H9 (cell line): ENCODE results near the gene PGF. TPM values are rescaled to one million over a fixed set of nuclear protein-coding genes. Genes with fewer than 3 reads are reported as not detected.

ENCODE experiments used
- DNase-seq: peaks from one replicate; pipeline ENCODE4 v3.0.0-alpha.2; 2017
- H2AFZ ChIP-seq: one replicate; pipeline ENCODE4 v1.6.1; 2013; ENCODE audit warnings: mild to moderate bottlenecking, low read length, control low read depth, moderate library complexity
- H2AK5ac ChIP-seq: 2 replicates; pipeline ENCODE4 v1.6.1; 2013; ENCODE audit warnings: low read length, control low read depth, mixed read lengths; ENCODE audit not compliant: insufficient read length
- H2BK120ac ChIP-seq: one replicate; pipeline ENCODE4 v1.6.1; 2013; ENCODE audit warnings: low read depth, mild to moderate bottlenecking, low read length, control low read depth, inconsistent platforms; ENCODE audit not compliant: poor library complexity, severe bottlenecking
- H2BK12ac ChIP-seq: 2 replicates; pipeline ENCODE4 v1.6.1; 2013; ENCODE audit warnings: low read length, control low read depth, mixed read lengths, low read depth; ENCODE audit not compliant: insufficient read length
- H2BK15ac ChIP-seq: 2 replicates; pipeline ENCODE4 v1.6.1; 2013; ENCODE audit warnings: low read depth, low read length, control low read depth
- H2BK20ac ChIP-seq: one replicate; pipeline ENCODE4 v1.6.1; 2013; ENCODE audit warnings: low read depth, mild to moderate bottlenecking, low read length, control low read depth, inconsistent platforms; ENCODE audit not compliant: poor library complexity, severe bottlenecking
- H2BK5ac ChIP-seq: 2 replicates; pipeline ENCODE4 v1.6.1; 2013; ENCODE audit warnings: low read length, control low read depth, mixed read lengths; ENCODE audit not compliant: insufficient read length
- H3K14ac ChIP-seq: 2 replicates; pipeline ENCODE4 v1.6.1; 2013; ENCODE audit warnings: low read length, control low read depth; ENCODE audit not compliant: insufficient read depth
- H3K18ac ChIP-seq: 2 replicates; pipeline ENCODE4 v1.6.1; 2013; ENCODE audit warnings: low read depth, mild to moderate bottlenecking, mixed read lengths, low read length, control low read depth; ENCODE audit not compliant: insufficient read length
- H3K23ac ChIP-seq: 2 replicates; pipeline ENCODE4 v1.6.1; 2013; ENCODE audit warnings: low read length, control low read depth, mixed read lengths, low read depth; ENCODE audit not compliant: insufficient read length
- H3K23me2 ChIP-seq: 2 replicates; pipeline ENCODE4 v1.6.1; 2013; ENCODE audit warnings: low read depth, mild to moderate bottlenecking, mixed read lengths, low read length, control low read depth; ENCODE audit not compliant: insufficient read length, poor library complexity, severe bottlenecking
- H3K27ac ChIP-seq: 2 replicates; pipeline ENCODE4 v1.5.1; 2013; ENCODE audit warnings: low read length, control low read depth, mixed read lengths, low read depth; ENCODE audit not compliant: insufficient read length
- H3K27me3 ChIP-seq: 2 replicates; pipeline ENCODE4 v1.6.1; 2013; ENCODE audit warnings: low read length, control low read depth, inconsistent platforms; ENCODE audit not compliant: insufficient read depth
- H3K4ac ChIP-seq: 2 replicates; pipeline ENCODE4 v1.6.1; 2013; ENCODE audit warnings: low read depth, mild to moderate bottlenecking, control low read depth, inconsistent platforms, low read length, moderate library complexity
- H3K4me1 ChIP-seq: 2 replicates; pipeline ENCODE4 v1.6.1; 2013; ENCODE audit warnings: low read length, control low read depth, inconsistent platforms; ENCODE audit not compliant: insufficient read depth
- H3K4me2 ChIP-seq: 2 replicates; pipeline ENCODE4 v1.6.1; 2013; ENCODE audit warnings: low read length, control low read depth, mixed read lengths; ENCODE audit not compliant: insufficient read length, insufficient read depth
- H3K56ac ChIP-seq: 2 replicates; pipeline ENCODE4 v1.6.1; 2013; ENCODE audit warnings: low read depth, mild to moderate bottlenecking, mixed read lengths, low read length, control low read depth; ENCODE audit not compliant: insufficient read length
- H3K79me1 ChIP-seq: 2 replicates; pipeline ENCODE4 v1.6.1; 2013; ENCODE audit warnings: low read depth, mild to moderate bottlenecking, moderate library complexity, low read length, control low read depth, inconsistent platforms; ENCODE audit not compliant: insufficient read depth, poor library complexity, severe bottlenecking
- H3K79me2 ChIP-seq: 2 replicates; pipeline ENCODE4 v1.6.1; 2013; ENCODE audit warnings: low read length, control low read depth, inconsistent platforms; ENCODE audit not compliant: insufficient read depth
- H3K9ac ChIP-seq: 2 replicates; pipeline ENCODE4 v1.6.1; 2013; ENCODE audit warnings: low read length, control low read depth, mixed read lengths; ENCODE audit not compliant: insufficient read length; ENCODE audit errors: extremely low read depth
- H3K9me3 ChIP-seq: one replicate; pipeline ENCODE4 v1.6.1; 2013; ENCODE audit warnings: low read depth, low read length, inconsistent platforms; ENCODE audit not compliant: control insufficient read depth
- H3T11ph ChIP-seq: one replicate; pipeline ENCODE4 v1.6.1; 2013; ENCODE audit warnings: mild to moderate bottlenecking, low read length, control low read depth, inconsistent platforms
- H4K20me1 ChIP-seq: one replicate; pipeline ENCODE4 v1.6.1; 2013; ENCODE audit not compliant: control insufficient read depth, insufficient read length, insufficient read depth
- H4K5ac ChIP-seq: 2 replicates; pipeline ENCODE4 v1.6.1; 2013; ENCODE audit warnings: low read depth, mild to moderate bottlenecking, mixed read lengths, low read length, control low read depth; ENCODE audit not compliant: insufficient read length
- H4K8ac ChIP-seq: replicated peaks from 2 replicates; pipeline ENCODE4 v1.6.1; 2013; ENCODE audit warnings: low read length, control low read depth, mixed read lengths, low read depth; ENCODE audit not compliant: insufficient read length
- H4K91ac ChIP-seq: 2 replicates; pipeline ENCODE4 v1.6.1; 2013; ENCODE audit warnings: low read depth, mild to moderate bottlenecking, moderate library complexity, mixed read lengths, low read length, control low read depth; ENCODE audit not compliant: insufficient read length
- H3K27ac Mint-ChIP-seq, 3 experiments: 2 replicates in 2 of 3; 3 replicates in 1 of 3; pipeline ENCODE4 v1.8.0; 2020 to 2021; ENCODE audit warnings: mixed read lengths in 3 of 3, mild to moderate bottlenecking in 1 of 3, moderate library complexity in 1 of 3
- H3K27me3 Mint-ChIP-seq: 2 replicates; pipeline ENCODE4 v1.8.0; 2021; ENCODE audit warnings: low read depth, mild to moderate bottlenecking, moderate library complexity, mixed read lengths
- H3K36me3 Mint-ChIP-seq, 3 experiments: 2 replicates in 2 of 3; 3 replicates in 1 of 3; pipeline ENCODE4 v1.8.0; 2020 to 2021; ENCODE audit warnings: low read depth in 3 of 3, mixed read lengths in 3 of 3; ENCODE audit not compliant: insufficient read depth in 1 of 3
- H3K4me1 Mint-ChIP-seq, 2 experiments: 2 replicates each; pipeline ENCODE4 v1.8.0; 2020; ENCODE audit warnings: mixed read lengths in 2 of 2
- H3K4me3 Mint-ChIP-seq, 2 experiments: 2 replicates in 1 of 2; 3 replicates in 1 of 2; pipeline ENCODE4 v1.8.0; 2020 to 2021; ENCODE audit warnings: mild to moderate bottlenecking in 2 of 2, mixed read lengths in 2 of 2, moderate library complexity in 1 of 2
- H3K9me3 Mint-ChIP-seq, 2 experiments: 2 replicates in 1 of 2; 3 replicates in 1 of 2; pipeline ENCODE4 v1.8.0; 2020; ENCODE audit warnings: mild to moderate bottlenecking in 2 of 2, mixed read lengths in 2 of 2, moderate library complexity in 1 of 2
- WGBS: extraction: QIAGEN DNeasy Blood & Tissue Kit; methylation state at CpG from one replicate; pipeline ENCODE4 v1.1.7; 2013; ENCODE audit warnings: missing lambda C conversion rate, low lambda C conversion rate, mixed read lengths; ENCODE audit not compliant: insufficient read length; ENCODE audit errors: extremely low coverage; 5-methylcytosine and 5-hydroxymethylcytosine counted together
- total RNA-seq: library from RNA; stranded (reverse); gene quantifications from 2 replicates; pipeline ENCODE4 v1.2.1, GENCODE V29; 2021
- TF ChIP-seq, protein P1 (sequence below): fragments of 200-600 bp; sonication (generic); conservative IDR thresholded peaks from 3 replicates; pipeline ENCODE4 v1.8.0; 2021; ENCODE audit warnings: antibody characterized with exemption, mild to moderate bottlenecking

PGF gene
- total RNA-seq, 1 experiment from 2014 or later: 2.3 TPM

- no peak overlapping the region for H2BK20ac ChIP-seq
- no peak overlapping the region for H3K4me3 Mint-ChIP-seq
- H3K18ac ChIP-seq: peak overlapping the region; percentile 13
- H3K27ac ChIP-seq: no peak overlapping the region
- no peak overlapping the region for H2AK5ac ChIP-seq
- peaks cover 18 to 34% of the 10 kb centered on the region in 2 experiments for H3K4me1 Mint-ChIP-seq
- no peak overlapping the region for H2BK5ac ChIP-seq
- no peaks in the 10 kb centered on the region for H3K9me3 Mint-ChIP-seq
- H3K27ac Mint-ChIP-seq: peak overlapping the region in 2 of 3 experiments; percentile 29 to 46; a peak in 2 of 7 replicates
- no peak overlapping the region for H3K4me2 ChIP-seq
- no peaks in the 10 kb centered on the region; the same call in 1 of the 2 replicates for H3K4me1 ChIP-seq
- TF ChIP-seq, protein P1, sequence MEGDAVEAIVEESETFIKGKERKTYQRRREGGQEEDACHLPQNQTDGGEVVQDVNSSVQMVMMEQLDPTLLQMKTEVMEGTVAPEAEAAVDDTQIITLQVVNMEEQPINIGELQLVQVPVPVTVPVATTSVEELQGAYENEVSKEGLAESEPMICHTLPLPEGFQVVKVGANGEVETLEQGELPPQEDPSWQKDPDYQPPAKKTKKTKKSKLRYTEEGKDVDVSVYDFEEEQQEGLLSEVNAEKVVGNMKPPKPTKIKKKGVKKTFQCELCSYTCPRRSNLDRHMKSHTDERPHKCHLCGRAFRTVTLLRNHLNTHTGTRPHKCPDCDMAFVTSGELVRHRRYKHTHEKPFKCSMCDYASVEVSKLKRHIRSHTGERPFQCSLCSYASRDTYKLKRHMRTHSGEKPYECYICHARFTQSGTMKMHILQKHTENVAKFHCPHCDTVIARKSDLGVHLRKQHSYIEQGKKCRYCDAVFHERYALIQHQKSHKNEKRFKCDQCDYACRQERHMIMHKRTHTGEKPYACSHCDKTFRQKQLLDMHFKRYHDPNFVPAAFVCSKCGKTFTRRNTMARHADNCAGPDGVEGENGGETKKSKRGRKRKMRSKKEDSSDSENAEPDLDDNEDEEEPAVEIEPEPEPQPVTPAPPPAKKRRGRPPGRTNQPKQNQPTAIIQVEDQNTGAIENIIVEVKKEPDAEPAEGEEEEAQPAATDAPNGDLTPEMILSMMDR: no peak
- H3K14ac ChIP-seq: no peak overlapping the region
- no peaks in the 10 kb centered on the region for H3K9me3 ChIP-seq
- no peaks in the 10 kb centered on the region for H3K36me3 Mint-ChIP-seq
- no peaks in the 10 kb centered on the region for H3K23me2 ChIP-seq
- no CpG with 5 or more reads among the region's 5 CpGs for WGBS
- no peak overlapping the region for H3T11ph ChIP-seq
- no peaks in the 10 kb centered on the region for H4K20me1 ChIP-seq
- H3K27me3 Mint-ChIP-seq: no peaks in the 10 kb centered on the region; the same call in 1 of the 2 replicates
- no peaks in the 10 kb centered on the region for H3K27me3 ChIP-seq
- H3K56ac ChIP-seq: no peak overlapping the region
- no peak overlapping the region for H2BK120ac ChIP-seq
- H2AFZ ChIP-seq: no peak overlapping the region
- no peaks in the 10 kb centered on the region for H3K79me1 ChIP-seq
- no peak for DNase-seq
- H3K9ac ChIP-seq: no peak overlapping the region
- H3K23ac ChIP-seq: no peak overlapping the region
- H3K4ac ChIP-seq: no peak overlapping the region
- H2BK15ac ChIP-seq: no peak overlapping the region
- H4K5ac ChIP-seq: no peak overlapping the region
- H2BK12ac ChIP-seq: no peak overlapping the region
- no peaks in the 10 kb centered on the region for H3K79me2 ChIP-seq
- H4K91ac ChIP-seq: no peak overlapping the region
- H4K8ac ChIP-seq: no peak overlapping the region
Measured at GRCh38 chr14:74973905-74974363, 18.5 kb upstream of the PGF start.
